Adrenal gland (tissue), 12 donors: ENCODE measurements around the gene RPS6KA4. TPM values are rescaled to one million over a fixed set of nuclear protein-coding genes. Genes with fewer than 3 reads are reported as not detected.
A peak's percentile ranks its signal among the peaks of the same experiment; 100 is the strongest.

Source experiments
- DNase-seq, 7 donors: peaks; one replicate each; pipeline ENCODE4 v3.0.0-alpha.2; 2019 to 2020
- H3K27ac ChIP-seq, 5 donors: fragments of 200-600 bp; sonication (generic) in 4 of 5; 1 replicate in 3 of 5; 2 replicates in 2 of 5; pipeline versions ENCODE4 v1.5.1 to v1.8.0; 2016 to 2020; ENCODE audit warnings: mild to moderate bottlenecking in 1 of 5
- H3K27me3 ChIP-seq: fragments of 200-600 bp; 2 replicates; pipeline ENCODE4 v1.8.0; 2021
- H3K36me3 ChIP-seq, 2 donors: fragments of 200-600 bp; replicated peaks in 1 of 2; 1 replicate in 1 of 2; 2 replicates in 1 of 2; pipeline versions ENCODE4 v1.5.1 to v1.8.0; 2018 to 2022
- H3K4me1 ChIP-seq, 2 donors: fragments of 200-600 bp; replicated peaks in 1 of 2; 1 replicate in 1 of 2; 2 replicates in 1 of 2; pipeline versions ENCODE4 v1.5.1 to v1.8.0; 2018 to 2021
- H3K4me3 ChIP-seq, 4 donors: fragments of 200-600 bp; sonication (generic) in 3 of 4; one replicate each; pipeline ENCODE4 v1.5.1; 2016 to 2018
- H3K9me3 ChIP-seq, 3 donors: fragments of 200-600 bp; sonication (generic) in 1 of 3; replicated peaks in 1 of 3; 1 replicate in 2 of 3; 2 replicates in 1 of 3; pipeline versions ENCODE4 v1.5.1 to v1.8.0; 2016 to 2021
- POLR2A ChIP-seq, 2 donors: fragments of 450-650 bp; IDR thresholded peaks; one replicate each; pipeline ENCODE4 v1.6.1; 2017; ENCODE audit warnings: antibody characterized with exemption in 2 of 2, mild to moderate bottlenecking in 2 of 2, moderate library complexity in 1 of 2
- WGBS, 4 donors: extraction: QIAGEN DNeasy Blood & Tissue Kit in 2 of 4; methylation state at CpG; one replicate each; pipeline versions ENCODE4 v1.1.5 to v1.1.7; 2013 to 2017; 5-methylcytosine and 5-hydroxymethylcytosine counted together
- intact Hi-C, 2 donors: fragments of 100-400 bp; cut with DNase I; formaldehyde crosslinking; loops; one replicate each; pipeline versions ENCODE4 v1.14.1 to v1.15.0; 2022 to 2023
- polyA plus RNA-seq, 3 donors: library from polyadenylated mRNA; stranded (reverse); fragments of 200-250 nt in 2 of 3; fragments of 350-450 nt in 1 of 3; fragmentation: Illumina TruSeq in 1 of 3; extraction: RNeasy Lipid Tissue Mini Kit (QIAGEN cat#74804) in 1 of 3; gene quantifications; one replicate each; pipeline ENCODE4 v1.2.3, GENCODE V29; 2013 to 2014
- total RNA-seq, 9 donors: library from RNA; depleted of rRNA in 4 of 9; stranded (reverse); fragments of >200 nt in 4 of 9; fragments of 120-200 nt in 1 of 9; fragmentation: NEBNext Ultra II Directional in 1 of 9; extraction: Animal tissue kit (Norgen Biotek cat#: 25700) in 1 of 9; gene quantifications; one replicate each; pipeline versions ENCODE4 v1.1.0 to v1.2.4, GENCODE V29; 2013 to 2023
- TF ChIP-seq, protein P1 (sequence below), 6 experiments: fragments of 450-650 bp in 4 of 6; fragments of 200-600 bp in 2 of 6; sonication (generic) in 1 of 6; IDR thresholded peaks; 1 replicate in 5 of 6; 2 replicates in 1 of 6; pipeline versions ENCODE4 v1.5.1 to v1.8.0; 2016 to 2021; ENCODE audit warnings: antibody characterized with exemption in 6 of 6, mild to moderate bottlenecking in 2 of 6, moderate library complexity in 1 of 6
- donor health status: healthy with polysubstance abuse.
- donor health status: Bipolar disorder and iron deficiency.
- donor health status: DM: yes; HTN: yes; CAD: no.
- donor health status: DM: no; HTN: no; CAD: no.
- donor health status: DM: no; HTN: no; CAD: no.
- donor health status: DM: yes; HTN: yes; CAD: no.

The RPS6KA4 gene
- total and polyA plus RNA-seq, 12 donors, result 4.9 to 89.3 (median 26.3) TPM

GRCh38 chr11:64330888-64331287 is 28.1 kb upstream of the RPS6KA4 start:
- Histone ChIP-seq H3K4me1 (peaks cover 9 to 16% of the 10 kb centered on the region in 2 donors), H3K4me3 (no peak overlapping the region), H3K36me3 (no peaks in the 10 kb centered on the region), H3K9me3 (no peaks in the 10 kb centered on the region), H3K27ac (no peak overlapping the region), H3K27me3 (no peaks in the 10 kb centered on the region)
- WGBS, 4 donors, result 84 to 91% (median 86%) methylated on average over 9 to 11 of the region's 11 CpGs
- no peak for DNase-seq
- intact Hi-C loops, result no loop called here
- TF ChIP-seq, protein P1, sequence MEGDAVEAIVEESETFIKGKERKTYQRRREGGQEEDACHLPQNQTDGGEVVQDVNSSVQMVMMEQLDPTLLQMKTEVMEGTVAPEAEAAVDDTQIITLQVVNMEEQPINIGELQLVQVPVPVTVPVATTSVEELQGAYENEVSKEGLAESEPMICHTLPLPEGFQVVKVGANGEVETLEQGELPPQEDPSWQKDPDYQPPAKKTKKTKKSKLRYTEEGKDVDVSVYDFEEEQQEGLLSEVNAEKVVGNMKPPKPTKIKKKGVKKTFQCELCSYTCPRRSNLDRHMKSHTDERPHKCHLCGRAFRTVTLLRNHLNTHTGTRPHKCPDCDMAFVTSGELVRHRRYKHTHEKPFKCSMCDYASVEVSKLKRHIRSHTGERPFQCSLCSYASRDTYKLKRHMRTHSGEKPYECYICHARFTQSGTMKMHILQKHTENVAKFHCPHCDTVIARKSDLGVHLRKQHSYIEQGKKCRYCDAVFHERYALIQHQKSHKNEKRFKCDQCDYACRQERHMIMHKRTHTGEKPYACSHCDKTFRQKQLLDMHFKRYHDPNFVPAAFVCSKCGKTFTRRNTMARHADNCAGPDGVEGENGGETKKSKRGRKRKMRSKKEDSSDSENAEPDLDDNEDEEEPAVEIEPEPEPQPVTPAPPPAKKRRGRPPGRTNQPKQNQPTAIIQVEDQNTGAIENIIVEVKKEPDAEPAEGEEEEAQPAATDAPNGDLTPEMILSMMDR (IDR thresholded peaks at IDR 0.05), result no peak
- TF ChIP-seq POLR2A (IDR thresholded peaks at IDR 0.05), result no peak

DNA sequence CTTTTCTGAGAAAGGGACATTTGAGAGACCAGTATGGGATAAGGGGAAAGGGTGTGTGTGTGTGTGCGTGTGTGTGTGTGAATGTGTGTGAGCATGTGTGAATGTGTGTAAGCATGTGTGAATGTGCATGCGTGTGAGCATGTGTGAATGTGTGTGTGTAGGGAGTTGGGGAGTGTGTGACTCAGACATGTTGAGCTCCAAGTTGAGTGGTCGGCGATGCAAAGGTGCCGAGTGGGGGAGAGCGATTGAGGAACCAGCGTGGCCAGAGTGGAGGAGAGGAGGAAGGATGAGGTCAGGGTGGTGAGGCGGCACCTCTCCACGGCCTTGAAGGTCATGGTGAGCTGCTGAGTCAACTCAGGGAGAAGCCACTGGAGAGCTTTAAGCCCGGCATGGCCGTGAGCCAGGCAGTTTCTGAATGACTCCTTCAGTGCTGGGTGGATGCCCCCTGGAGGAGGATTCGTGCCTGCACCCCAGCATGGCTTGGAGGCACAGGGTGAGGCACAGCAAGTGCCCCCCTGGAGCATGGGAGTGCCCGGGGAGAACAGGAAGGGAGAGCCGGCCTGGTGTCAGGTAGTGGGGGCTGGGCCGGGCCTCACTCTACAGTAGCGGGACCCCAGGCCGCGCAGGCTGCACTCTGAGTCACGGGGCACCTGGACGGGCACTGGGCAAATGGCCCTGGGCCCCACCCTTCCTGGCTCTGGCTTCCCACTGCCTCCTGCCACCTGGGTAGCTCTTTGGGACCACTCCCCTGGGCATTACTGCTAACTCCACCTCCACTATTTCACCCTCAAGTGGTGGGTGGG is 27.2 kb upstream of the RPS6KA4 start:
- H3K4me3 ChIP-seq, result peak overlapping the region in 1 of 4 donors; percentile 19
- intact Hi-C loops, result no loop called here
- no peaks in the 10 kb centered on the region for H3K36me3 ChIP-seq
- peak; percentile 86 to 99 (median 97) for DNase-seq
- TF ChIP-seq POLR2A (IDR thresholded peaks at IDR 0.05), result peak in 1 of 2 donors; percentile 26
- TF ChIP-seq, protein P1 (IDR thresholded peaks at IDR 0.05), result peak; percentile 39 to 81 (median 73)
- peak overlapping the region in 3 of 5 donors; percentile 26 to 66 (median 53) for H3K27ac ChIP-seq
- no peaks in the 10 kb centered on the region for H3K27me3 ChIP-seq
- WGBS, 4 donors, result 20 to 26% (median 20%) methylated on average over 13 to 20 of the region's 20 CpGs
- H3K4me1 ChIP-seq, result peaks cover 9 to 16% of the 10 kb centered on the region in 2 donors
- no peaks in the 10 kb centered on the region for H3K9me3 ChIP-seq

GRCh38 chr11:64333556-64333955 is 25.4 kb upstream of the RPS6KA4 start:
- DNase-seq, result no peak
- intact Hi-C loops, result no loop called here
- H3K9me3 ChIP-seq, result no peaks in the 10 kb centered on the region
- 71 to 76% (median 74%) methylated on average over 7 to 8 of the region's 8 CpGs for WGBS, 4 donors
- no peak overlapping the region for H3K4me3 ChIP-seq
- TF ChIP-seq POLR2A (IDR thresholded peaks at IDR 0.05), result no peak
- TF ChIP-seq, protein P1 (IDR thresholded peaks at IDR 0.05), result no peak
- H3K27ac ChIP-seq, result no peak overlapping the region
- no peaks in the 10 kb centered on the region for H3K36me3 ChIP-seq
- H3K27me3 ChIP-seq, result no peaks in the 10 kb centered on the region
- peaks cover 9 to 16% of the 10 kb centered on the region in 2 donors for H3K4me1 ChIP-seq

DNA sequence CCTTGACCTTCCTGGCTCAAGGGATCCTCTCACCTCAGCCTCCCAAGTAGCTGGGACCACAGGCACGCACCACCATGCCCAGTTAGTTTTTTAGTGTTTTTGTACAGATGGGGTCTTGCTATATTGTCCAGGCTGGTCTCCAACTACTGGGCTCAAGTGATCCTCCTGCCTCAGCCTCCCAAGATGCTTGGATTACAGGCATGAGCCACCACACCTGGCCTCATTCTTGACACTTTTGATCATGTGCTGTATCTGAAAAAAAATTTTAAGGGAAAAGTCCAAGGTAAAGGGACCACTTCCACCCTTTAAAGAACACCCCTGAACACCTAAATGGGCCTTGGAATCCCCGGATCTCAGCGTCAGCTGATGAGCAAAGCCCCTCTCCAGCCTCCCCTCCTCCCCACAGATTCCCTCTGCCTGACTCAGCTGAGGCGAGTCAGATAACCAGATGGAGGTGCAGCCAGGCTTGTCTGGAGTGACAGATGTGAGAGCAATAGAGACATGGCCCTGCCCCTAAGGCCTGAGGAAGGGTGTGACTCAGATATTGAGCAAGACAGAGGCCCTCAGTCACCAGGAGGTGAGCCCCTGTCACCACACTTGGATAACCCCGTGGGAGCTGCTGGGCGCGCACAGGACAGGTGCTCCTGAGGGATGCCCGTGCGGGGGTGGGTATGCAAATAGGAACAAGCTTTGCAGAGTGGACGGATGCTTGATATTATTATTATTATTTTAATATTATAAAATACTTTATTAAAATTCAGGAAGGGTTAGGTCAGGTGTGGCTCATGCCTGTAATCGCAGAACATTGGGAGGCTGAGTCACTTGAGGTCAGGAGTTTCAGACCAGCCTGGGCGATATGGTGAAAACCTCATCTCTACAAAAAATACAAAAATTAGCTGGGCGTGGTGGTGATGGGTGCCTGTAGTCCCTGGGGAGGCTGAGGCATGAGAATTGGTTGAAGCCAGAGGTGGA is 23.9 kb upstream of the RPS6KA4 start:
- peak overlapping the region in 3 of 5 donors; percentile 7 to 64 (median 20) for H3K27ac ChIP-seq
- H3K36me3 ChIP-seq, result no peaks in the 10 kb centered on the region
- TF ChIP-seq, protein P1 (IDR thresholded peaks at IDR 0.05), result peak in 1 of 6 experiments; percentile 26
- TF ChIP-seq POLR2A (IDR thresholded peaks at IDR 0.05), result no peak
- H3K9me3 ChIP-seq, result no peaks in the 10 kb centered on the region
- peaks cover 9 to 16% of the 10 kb centered on the region in 2 donors for H3K4me1 ChIP-seq
- WGBS, 4 donors, result 31 to 50% (median 41%) methylated on average over 10 to 13 of the region's 13 CpGs
- no peak overlapping the region for H3K4me3 ChIP-seq
- intact Hi-C loops, result no loop called here
- DNase-seq, result peak; percentile 65 to 96 (median 95)
- H3K27me3 ChIP-seq, result no peaks in the 10 kb centered on the region
